HCT116 (cell line): Measurements from ENCODE around the gene AKR1A1. TPM values are rescaled to one million over a fixed set of nuclear protein-coding genes. Genes with fewer than 3 reads are reported as not detected.

Source experiments
- ATAC-seq: fragments of 200-7000 bp; cut with Tn5 transposase; 2 replicates; pipeline ENCODE4 v1.9.1; 2020; ENCODE audit warnings: mild to moderate bottlenecking, moderate library complexity
- BruUV-seq: library from RNA; stranded (reverse); fragments of 400-500 nt; replicated peaks from 2 replicates; lab custom pipeline; 2021; lab: Mats Ljungman, UMichigan
- CTCF ChIA-PET: fragments of 300-600 bp; sonication (Branson Sonifier 250); formaldehyde crosslinking; loops from one replicate; lab custom pipeline; 2021; ENCODE audit warnings: antibody characterized with exemption; lab: Charles Lee
- POLR2A ChIA-PET: fragments of 300-600, 350-600 bp; sonication (Branson Sonifier 250); formaldehyde crosslinking; loops from one replicate; lab custom pipeline; 2021; ENCODE audit warnings: antibody characterized with exemption; lab: Charles Lee
- RAD21 ChIA-PET, 2 experiments: fragments of 300-600 bp; sonication (Branson Sonifier 250); formaldehyde crosslinking; loops; one replicate each; lab custom pipeline; 2023; ENCODE audit warnings: low total read pairs in 2 of 2; ENCODE audit not compliant: uncharacterized antibody in 2 of 2, unreplicated experiment in 2 of 2, low non-redundant PET in 1 of 2; lab: Charles Lee
- DNase-seq: peaks from one replicate; pipeline ENCODE4 v3.0.0-alpha.2; 2010; ENCODE audit warnings: low read depth, low spot score
- H2AFZ ChIP-seq: fragments of 200-600 bp; shearing (Covaris generic), sonication (generic); 2 replicates; pipeline ENCODE4 v1.6.1; 2017; ENCODE audit warnings: low read depth, mixed run types, mixed read lengths, antibody characterized with exemption, low read length; ENCODE audit not compliant: poor library complexity, severe bottlenecking
- H3K27ac ChIP-seq: 2 replicates; pipeline ENCODE4 v1.5.1; 2012; ENCODE audit warnings: low read depth, low read length
- H3K27me3 ChIP-seq: fragments of 200-600 bp; sonication (generic); 2 replicates; pipeline ENCODE4 v1.6.1; 2016; ENCODE audit warnings: mixed run types, low read length, mixed read lengths; ENCODE audit not compliant: insufficient read depth
- H3K36me3 ChIP-seq, 2 experiments: fragments of 200-500 bp in 1 of 2; fragments of 200-600 bp in 1 of 2; sonication (Bioruptor generic) in 1 of 2; sonication (generic) in 1 of 2; 2 replicates each; pipeline versions ENCODE4 v1.5.1 to v1.6.1; 2014 to 2016; ENCODE audit warnings: low read length in 2 of 2, inconsistent platforms in 1 of 2, mixed read lengths in 1 of 2, mixed run types in 1 of 2; ENCODE audit not compliant: insufficient read depth in 2 of 2, control insufficient read depth in 1 of 2
- H3K4me1 ChIP-seq, 2 experiments: fragments of 200-600 bp in 1 of 2; sonication (generic) in 1 of 2; 2 replicates each; pipeline versions ENCODE4 v1.5.1 to v1.6.1; 2012 to 2017; ENCODE audit warnings: low read length in 2 of 2, inconsistent platforms in 1 of 2, mild to moderate bottlenecking in 1 of 2, mixed read lengths in 1 of 2, mixed run types in 1 of 2, moderate library complexity in 1 of 2; ENCODE audit not compliant: insufficient read depth in 2 of 2, control insufficient read depth in 1 of 2
- H3K4me2 ChIP-seq: fragments of 200-600 bp; sonication (generic); 2 replicates; pipeline ENCODE4 v1.6.1; 2017; ENCODE audit warnings: mixed run types, low read length, mixed read lengths
- H3K4me3 ChIP-seq, 2 experiments: fragments of 200-600 bp in 1 of 2; sonication (generic) in 1 of 2; replicated peaks in 1 of 2; 2 replicates each; pipeline ENCODE4 v1.5.1; 2011 to 2016; ENCODE audit warnings: low read length in 2 of 2, control low read depth in 1 of 2, low read depth in 1 of 2, mild to moderate bottlenecking in 1 of 2, mixed read lengths in 1 of 2, mixed run types in 1 of 2
- H3K79me2 ChIP-seq: fragments of 200-600 bp; sonication (generic); 2 replicates; pipeline ENCODE4 v1.6.1; 2017; ENCODE audit warnings: mild to moderate bottlenecking, mixed run types, low read length, moderate library complexity, mixed read lengths; ENCODE audit not compliant: insufficient read depth
- H3K9ac ChIP-seq: fragments of 200-600 bp; sonication (generic); 2 replicates; pipeline ENCODE4 v1.6.1; 2016; ENCODE audit warnings: low read length, mixed read lengths
- H3K9me2 ChIP-seq: fragments of 200-600 bp; sonication (generic), shearing (Covaris generic); 2 replicates; pipeline ENCODE4 v1.6.1; 2017; ENCODE audit warnings: mixed run types, mild to moderate bottlenecking, moderate library complexity; ENCODE audit not compliant: insufficient read depth
- H3K9me3 ChIP-seq, 2 experiments: fragments of 200-500 bp in 1 of 2; fragments of 200-600 bp in 1 of 2; sonication (Bioruptor generic) in 1 of 2; sonication (generic) in 1 of 2; 2 replicates each; pipeline ENCODE4 v1.6.1; 2014 to 2017; ENCODE audit warnings: low read length in 2 of 2, mixed read lengths in 2 of 2, inconsistent platforms in 1 of 2, low read depth in 1 of 2, mild to moderate bottlenecking in 1 of 2, mixed run types in 1 of 2, moderate library complexity in 1 of 2; ENCODE audit not compliant: control insufficient read depth in 1 of 2, insufficient read depth in 1 of 2
- H4K20me1 ChIP-seq: fragments of 200-600 bp; sonication (generic), shearing (Covaris generic); 2 replicates; pipeline ENCODE4 v1.6.1; 2017; ENCODE audit warnings: mixed run types, mild to moderate bottlenecking, moderate library complexity; ENCODE audit not compliant: insufficient read depth
- CBX3 ChIP-seq: IDR thresholded peaks from 2 replicates; pipeline ENCODE4 v1.6.1; 2012; ENCODE audit warnings: low read depth
- CEBPB ChIP-seq: IDR thresholded peaks from 2 replicates; pipeline ENCODE4 v1.6.1; 2012; ENCODE audit warnings: low read depth
- JUND ChIP-seq: IDR thresholded peaks from 2 replicates; pipeline ENCODE4 v1.6.1; 2012
- MAX ChIP-seq: IDR thresholded peaks from 2 replicates; pipeline ENCODE4 v1.6.1; 2012
- SP1 ChIP-seq: IDR thresholded peaks from 2 replicates; pipeline ENCODE4 v1.6.1; 2012; ENCODE audit warnings: low read depth
- intact Hi-C: fragments of 100-400 bp; cut with micrococcal nuclease; formaldehyde crosslinking; loops from 2 replicates; pipeline ENCODE4 v1.10.0; 2022
- total RNA-seq: library from RNA; stranded (reverse); gene quantifications from one replicate; pipeline ENCODE4 v1.2.1, GENCODE V29; 2021; ENCODE audit not compliant: unreplicated experiment
- TF ChIP-seq, protein P1 (sequence below): IDR thresholded peaks from 2 replicates; pipeline ENCODE4 v1.6.1; 2012; ENCODE audit warnings: low read depth

AKR1A1 gene
- total RNA-seq, 1 experiment from 2014 or later, result 199 TPM

- TF ChIP-seq SP1 (no peak), CBX3 (no peak), CEBPB (no peak), MAX (no peak), JUND (no peak)
- TF ChIP-seq, protein P1, sequence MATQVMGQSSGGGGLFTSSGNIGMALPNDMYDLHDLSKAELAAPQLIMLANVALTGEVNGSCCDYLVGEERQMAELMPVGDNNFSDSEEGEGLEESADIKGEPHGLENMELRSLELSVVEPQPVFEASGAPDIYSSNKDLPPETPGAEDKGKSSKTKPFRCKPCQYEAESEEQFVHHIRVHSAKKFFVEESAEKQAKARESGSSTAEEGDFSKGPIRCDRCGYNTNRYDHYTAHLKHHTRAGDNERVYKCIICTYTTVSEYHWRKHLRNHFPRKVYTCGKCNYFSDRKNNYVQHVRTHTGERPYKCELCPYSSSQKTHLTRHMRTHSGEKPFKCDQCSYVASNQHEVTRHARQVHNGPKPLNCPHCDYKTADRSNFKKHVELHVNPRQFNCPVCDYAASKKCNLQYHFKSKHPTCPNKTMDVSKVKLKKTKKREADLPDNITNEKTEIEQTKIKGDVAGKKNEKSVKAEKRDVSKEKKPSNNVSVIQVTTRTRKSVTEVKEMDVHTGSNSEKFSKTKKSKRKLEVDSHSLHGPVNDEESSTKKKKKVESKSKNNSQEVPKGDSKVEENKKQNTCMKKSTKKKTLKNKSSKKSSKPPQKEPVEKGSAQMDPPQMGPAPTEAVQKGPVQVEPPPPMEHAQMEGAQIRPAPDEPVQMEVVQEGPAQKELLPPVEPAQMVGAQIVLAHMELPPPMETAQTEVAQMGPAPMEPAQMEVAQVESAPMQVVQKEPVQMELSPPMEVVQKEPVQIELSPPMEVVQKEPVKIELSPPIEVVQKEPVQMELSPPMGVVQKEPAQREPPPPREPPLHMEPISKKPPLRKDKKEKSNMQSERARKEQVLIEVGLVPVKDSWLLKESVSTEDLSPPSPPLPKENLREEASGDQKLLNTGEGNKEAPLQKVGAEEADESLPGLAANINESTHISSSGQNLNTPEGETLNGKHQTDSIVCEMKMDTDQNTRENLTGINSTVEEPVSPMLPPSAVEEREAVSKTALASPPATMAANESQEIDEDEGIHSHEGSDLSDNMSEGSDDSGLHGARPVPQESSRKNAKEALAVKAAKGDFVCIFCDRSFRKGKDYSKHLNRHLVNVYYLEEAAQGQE, result no peak
- H3K27me3 ChIP-seq, result no peaks in the 10 kb centered on the region
- no peaks in the 10 kb centered on the region for H3K9me2 ChIP-seq
- ChIA-PET POLR2A (interaction anchor here (1.1 kb wide), 1 partner anchor 25 kb away, joined by 3 read pairs; no protein-coding TSS in a partner anchor), RAD21 (no interaction called here), CTCF (no interaction called here)
- intact Hi-C loops, result no loop called here
- no peaks in the 10 kb centered on the region for H3K4me1 ChIP-seq
- H3K27ac ChIP-seq, result no peak overlapping the region
- H4K20me1 ChIP-seq, result peaks cover 14% of the 10 kb centered on the region; the same call in 1 of the 2 replicates
- DNase-seq, result no peak
- H3K36me3 ChIP-seq, result peaks cover 37 to 58% of the 10 kb centered on the region in 2 experiments
- H3K79me2 ChIP-seq, result peaks cover 89% of the 10 kb centered on the region
- ATAC-seq, result no peak
- no peak overlapping the region for H3K9ac ChIP-seq
- H2AFZ ChIP-seq, result no peak overlapping the region
- H3K9me3 ChIP-seq, result no peaks in the 10 kb centered on the region
- no TSS peak for BruUV-seq
- H3K4me3 ChIP-seq, result no peak overlapping the region
- no peak overlapping the region for H3K4me2 ChIP-seq
These were observed 57.8 kb downstream of the AKR1A1 start for GRCh38 chr1:45608175-45609156.
